Measurements from ENCODE around the gene BLVRA. TPM values are rescaled to one million over a fixed set of nuclear protein-coding genes. Genes with fewer than 3 reads are reported as not detected.

BLVRA gene
- total and polyA plus RNA-seq, 10 of the 15 experiments (the other 5 are each of a cell fraction or from before 2014, with no cell fraction given) = 63.3 to 198 (median 102) TPM

DNA sequence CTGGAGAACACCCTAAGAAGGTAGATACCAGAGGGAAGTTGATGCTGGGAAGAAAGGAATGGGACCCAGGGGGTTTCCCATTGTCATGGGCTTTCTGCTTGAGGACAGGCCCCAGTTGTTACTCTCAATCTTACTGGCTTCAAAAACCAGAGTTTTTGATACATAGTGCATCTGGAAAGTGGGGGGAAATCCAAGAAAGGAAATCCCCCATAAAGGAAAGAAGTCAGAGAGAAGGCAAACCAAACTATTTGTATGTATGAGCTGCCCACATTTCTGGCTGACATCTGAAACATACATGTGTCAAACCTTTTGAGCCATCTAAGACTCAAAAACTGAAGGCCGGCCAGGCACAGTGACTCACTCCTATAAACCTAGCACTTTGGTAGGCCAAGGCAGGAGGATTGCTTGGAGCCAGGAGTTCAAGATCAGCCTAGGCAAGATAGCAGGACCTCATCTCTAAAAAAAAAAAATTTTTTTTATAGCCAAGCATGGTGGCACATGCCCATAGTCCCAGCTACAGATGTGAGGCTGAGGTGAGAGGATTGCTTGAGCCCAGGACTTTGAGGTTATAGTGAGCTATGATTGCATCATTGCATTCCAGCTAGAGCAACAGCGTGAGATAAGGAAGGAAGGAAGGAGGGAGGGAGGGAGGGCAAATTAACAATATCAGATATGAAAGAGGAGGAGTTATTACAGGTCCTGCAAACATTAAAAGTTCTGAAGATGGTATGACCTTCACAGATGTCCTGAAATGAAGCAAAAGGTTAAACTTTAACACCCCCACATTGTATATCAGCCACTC is 22.5 kb upstream of the BLVRA start (continued):
- peak; percentile 77 for TF ChIP-seq MEF2B (IDR thresholded peaks at IDR 0.05; ENCODE audit: partially characterized antibody, poor library complexity, severe bottlenecking)
- no peak for TF ChIP-seq BCL11A (IDR thresholded peaks at IDR 0.05; ENCODE audit: low read depth, low read length)
- no peak for TF ChIP-seq CHD1 (IDR thresholded peaks at IDR 0.05; ENCODE audit: low read depth, low read length)
- TF ChIP-seq CBX5 (IDR thresholded peaks at IDR 0.05; ENCODE audit: low read depth) = no peak; the same call in 1 of the 2 replicates
- peak in 1 of 2 experiments; percentile 58; a peak in 1 of 4 replicates for TF ChIP-seq ETV6 (conservative IDR thresholded peaks at IDR 0.05 in 1 of 2, IDR thresholded peaks at IDR 0.05 in 1 of 2; ENCODE audit: borderline replicate concordance in 1 of 2, low read depth in 1 of 2)
- peak in 1 of 2 experiments; percentile 78; a peak in 1 of 4 replicates for TF ChIP-seq CEBPB (IDR thresholded peaks at IDR 0.05; ENCODE audit: borderline replicate concordance in 1 of 2, low read depth in 2 of 2, low read length in 2 of 2)
- no peak for TF ChIP-seq HCFC1 (IDR thresholded peaks at IDR 0.05; ENCODE audit: low read length)
- no peak for TF ChIP-seq ZNF207 (IDR thresholded peaks at IDR 0.05; ENCODE audit: borderline replicate concordance)
- TF ChIP-seq REST (IDR thresholded peaks at IDR 0.05; ENCODE audit: low read depth, low read length) = no peak
- TF ChIP-seq GABPA (IDR thresholded peaks at IDR 0.05; ENCODE audit: low read depth) = 0 out of 2 replicates have a peak, but pooled peaks have one; percentile 29
- peak; percentile 99 for TF ChIP-seq RELA (IDR thresholded peaks at IDR 0.05; ENCODE audit: borderline replicate concordance, partially characterized antibody)
- TF ChIP-seq TCF12 (IDR thresholded peaks at IDR 0.05; ENCODE audit: low read depth, low read length) = peak; percentile 63; the same call in 1 of the 2 replicates
- no peak for TF ChIP-seq TARDBP (IDR thresholded peaks at IDR 0.05; ENCODE audit: borderline replicate concordance)
- no peak for TF ChIP-seq ASH2L (IDR thresholded peaks at IDR 0.05; ENCODE audit: borderline replicate concordance, low read depth)
- no peak for TF ChIP-seq YBX1 (IDR thresholded peaks at IDR 0.05)
- TF ChIP-seq POLR2AphosphoS5 (IDR thresholded peaks at IDR 0.05; ENCODE audit: low read length) = no peak; the same call in 1 of the 2 replicates
- peak; percentile 94 for TF ChIP-seq FOXM1 (IDR thresholded peaks at IDR 0.05; ENCODE audit: low read depth, low read length)
- peak; percentile 95 for TF ChIP-seq EED (IDR thresholded peaks at IDR 0.05; ENCODE audit: low read depth)
- no peak for TF ChIP-seq JUND (IDR thresholded peaks at IDR 0.05; ENCODE audit: low read depth, low read length)
- TF ChIP-seq NR2F1 (conservative IDR thresholded peaks at IDR 0.05) = 0 out of 2 replicates have a peak, but pooled peaks have one; percentile 7
- no peak for TF ChIP-seq SREBF1 (IDR thresholded peaks at IDR 0.05; ENCODE audit: low read length)
- TF ChIP-seq, protein P1, sequence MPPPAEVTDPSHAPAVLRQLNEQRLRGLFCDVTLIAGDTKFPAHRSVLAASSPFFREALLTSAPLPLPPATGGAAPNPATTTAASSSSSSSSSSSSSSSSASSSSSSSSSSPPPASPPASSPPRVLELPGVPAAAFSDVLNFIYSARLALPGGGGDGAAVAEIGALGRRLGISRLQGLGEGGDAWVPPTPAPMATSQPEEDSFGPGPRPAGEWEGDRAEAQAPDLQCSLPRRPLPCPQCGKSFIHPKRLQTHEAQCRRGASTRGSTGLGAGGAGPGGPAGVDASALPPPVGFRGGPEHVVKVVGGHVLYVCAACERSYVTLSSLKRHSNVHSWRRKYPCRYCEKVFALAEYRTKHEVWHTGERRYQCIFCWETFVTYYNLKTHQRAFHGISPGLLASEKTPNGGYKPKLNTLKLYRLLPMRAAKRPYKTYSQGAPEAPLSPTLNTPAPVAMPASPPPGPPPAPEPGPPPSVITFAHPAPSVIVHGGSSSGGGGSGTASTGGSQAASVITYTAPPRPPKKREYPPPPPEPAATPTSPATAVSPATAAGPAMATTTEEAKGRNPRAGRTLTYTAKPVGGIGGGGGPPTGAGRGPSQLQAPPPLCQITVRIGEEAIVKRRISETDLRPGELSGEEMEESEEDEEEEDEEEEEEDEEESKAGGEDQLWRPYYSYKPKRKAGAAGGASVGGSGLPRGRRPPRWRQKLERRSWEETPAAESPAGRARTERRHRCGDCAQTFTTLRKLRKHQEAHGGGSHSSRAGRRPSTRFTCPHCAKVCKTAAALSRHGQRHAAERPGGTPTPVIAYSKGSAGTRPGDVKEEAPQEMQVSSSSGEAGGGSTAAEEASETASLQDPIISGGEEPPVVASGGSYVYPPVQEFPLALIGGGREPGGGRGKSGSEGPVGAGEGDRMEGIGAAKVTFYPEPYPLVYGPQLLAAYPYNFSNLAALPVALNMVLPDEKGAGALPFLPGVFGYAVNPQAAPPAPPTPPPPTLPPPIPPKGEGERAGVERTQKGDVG (CRISPR knock-in tag; IDR thresholded peaks at IDR 0.05) = no peak
- no peak for TF ChIP-seq MYB (IDR thresholded peaks at IDR 0.05; ENCODE audit: borderline replicate concordance, low read depth, low read length)

Data from GM12878 (cell line).